HEK293 (cell line): ENCODE results near the gene EXOC3.

ENCODE experiments used
- BCL11A ChIP-seq: fragments of 450-650 bp; formaldehyde crosslinking; IDR thresholded peaks from 2 replicates; pipeline ENCODE4 v1.5.1; 2016; ENCODE audit warnings: low read depth, missing biosample characterization, missing genetic modification characterization
- TF ChIP-seq, protein P1 (sequence below): fragments of 450-650 bp; formaldehyde crosslinking; IDR thresholded peaks from 2 replicates; pipeline ENCODE4 v1.5.1; 2016; ENCODE audit warnings: missing biosample characterization, missing genetic modification characterization

DNA sequence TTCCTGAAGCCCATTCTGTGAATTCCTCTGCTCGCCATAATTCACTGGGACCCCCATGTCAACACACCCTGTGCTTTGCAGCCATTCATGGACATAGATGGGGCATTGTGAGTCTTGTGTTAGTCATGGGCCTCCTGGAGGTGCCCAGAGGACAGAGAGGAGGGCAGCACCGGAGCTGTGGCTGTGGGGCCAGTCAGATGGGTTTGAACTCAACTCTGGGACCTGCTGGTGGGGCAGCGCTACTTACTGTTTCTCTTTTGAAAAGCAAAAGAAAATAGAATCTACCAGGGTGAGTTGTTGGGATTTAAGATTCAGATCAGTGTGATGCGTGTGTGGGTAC lies 11.3 kb upstream of the EXOC3 start:
- TF ChIP-seq, protein P1, sequence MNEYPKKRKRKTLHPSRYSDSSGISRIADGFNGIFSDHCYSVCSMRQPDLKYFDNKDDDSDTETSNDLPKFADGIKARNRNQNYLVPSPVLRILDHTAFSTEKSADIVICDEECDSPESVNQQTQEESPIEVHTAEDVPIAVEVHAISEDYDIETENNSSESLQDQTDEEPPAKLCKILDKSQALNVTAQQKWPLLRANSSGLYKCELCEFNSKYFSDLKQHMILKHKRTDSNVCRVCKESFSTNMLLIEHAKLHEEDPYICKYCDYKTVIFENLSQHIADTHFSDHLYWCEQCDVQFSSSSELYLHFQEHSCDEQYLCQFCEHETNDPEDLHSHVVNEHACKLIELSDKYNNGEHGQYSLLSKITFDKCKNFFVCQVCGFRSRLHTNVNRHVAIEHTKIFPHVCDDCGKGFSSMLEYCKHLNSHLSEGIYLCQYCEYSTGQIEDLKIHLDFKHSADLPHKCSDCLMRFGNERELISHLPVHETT = no peak
- TF ChIP-seq BCL11A (tag by site-specific recombination) = no peak
